ENCODE measurements around the gene TGFB2. TPM values are rescaled to one million over a fixed set of nuclear protein-coding genes. Genes with fewer than 3 reads are reported as not detected.

TGFB2 gene
- total RNA-seq, 1 donor = 13.4 TPM

GRCh38 chr1:218475699-218476098 lies 130.6 kb downstream of the TGFB2 start:
- no peak overlapping the region for H2AFZ ChIP-seq (ENCODE audit: low read length)
- TF ChIP-seq, protein P1, sequence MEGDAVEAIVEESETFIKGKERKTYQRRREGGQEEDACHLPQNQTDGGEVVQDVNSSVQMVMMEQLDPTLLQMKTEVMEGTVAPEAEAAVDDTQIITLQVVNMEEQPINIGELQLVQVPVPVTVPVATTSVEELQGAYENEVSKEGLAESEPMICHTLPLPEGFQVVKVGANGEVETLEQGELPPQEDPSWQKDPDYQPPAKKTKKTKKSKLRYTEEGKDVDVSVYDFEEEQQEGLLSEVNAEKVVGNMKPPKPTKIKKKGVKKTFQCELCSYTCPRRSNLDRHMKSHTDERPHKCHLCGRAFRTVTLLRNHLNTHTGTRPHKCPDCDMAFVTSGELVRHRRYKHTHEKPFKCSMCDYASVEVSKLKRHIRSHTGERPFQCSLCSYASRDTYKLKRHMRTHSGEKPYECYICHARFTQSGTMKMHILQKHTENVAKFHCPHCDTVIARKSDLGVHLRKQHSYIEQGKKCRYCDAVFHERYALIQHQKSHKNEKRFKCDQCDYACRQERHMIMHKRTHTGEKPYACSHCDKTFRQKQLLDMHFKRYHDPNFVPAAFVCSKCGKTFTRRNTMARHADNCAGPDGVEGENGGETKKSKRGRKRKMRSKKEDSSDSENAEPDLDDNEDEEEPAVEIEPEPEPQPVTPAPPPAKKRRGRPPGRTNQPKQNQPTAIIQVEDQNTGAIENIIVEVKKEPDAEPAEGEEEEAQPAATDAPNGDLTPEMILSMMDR (IDR thresholded peaks at IDR 0.05; ENCODE audit: extremely low read depth, low read depth, low read length) = no peak
- no peak overlapping the region for H3K4me2 ChIP-seq (ENCODE audit: insufficient read depth, low read length)
- DNase-seq (ENCODE audit: insufficient read length, low spot score, missing footprints) = no peak
- H3K36me3 ChIP-seq (ENCODE audit: insufficient read depth, low read length) = no peaks in the 10 kb centered on the region
- no peak overlapping the region for H3K4me3 ChIP-seq (ENCODE audit: insufficient read depth, low read length)
- H3K9me3 ChIP-seq (ENCODE audit: low read depth, low read length) = no peaks in the 10 kb centered on the region
- H3K27me3 ChIP-seq (ENCODE audit: insufficient read depth, low read length) = no peaks in the 10 kb centered on the region
- H3K27ac ChIP-seq (ENCODE audit: low read depth, low read length) = peak overlapping the region; percentile 82
- no peaks in the 10 kb centered on the region for H3K79me2 ChIP-seq (ENCODE audit: insufficient read depth, low read length)
- H4K20me1 ChIP-seq (ENCODE audit: insufficient read depth, low read length) = no peaks in the 10 kb centered on the region
- peaks cover 46% of the 10 kb centered on the region for H3K4me1 ChIP-seq (ENCODE audit: insufficient read depth, low read length)

- no peak for DNase-seq (ENCODE audit: insufficient read length, low spot score, missing footprints)
- Histone ChIP-seq H3K27ac (ENCODE audit: low read depth, low read length) (peak overlapping the region; percentile 82), H3K4me2 (ENCODE audit: insufficient read depth, low read length) (peak overlapping the region; percentile 5), H3K27me3 (ENCODE audit: insufficient read depth, low read length) (no peaks in the 10 kb centered on the region), H2AFZ (ENCODE audit: low read length) (no peak overlapping the region), H3K4me1 (ENCODE audit: insufficient read depth, low read length) (peaks cover 52% of the 10 kb centered on the region), H3K36me3 (ENCODE audit: insufficient read depth, low read length) (no peaks in the 10 kb centered on the region), H3K4me3 (ENCODE audit: insufficient read depth, low read length) (no peak overlapping the region), H3K79me2 (ENCODE audit: insufficient read depth, low read length) (no peaks in the 10 kb centered on the region), H3K9me3 (ENCODE audit: low read depth, low read length) (no peaks in the 10 kb centered on the region), H4K20me1 (ENCODE audit: insufficient read depth, low read length) (no peaks in the 10 kb centered on the region)
- TF ChIP-seq, protein P1 (IDR thresholded peaks at IDR 0.05; ENCODE audit: extremely low read depth, low read depth, low read length) = no peak
Measured at GRCh38 chr1:218476385-218476784, 131.2 kb downstream of the TGFB2 start.

DNA sequence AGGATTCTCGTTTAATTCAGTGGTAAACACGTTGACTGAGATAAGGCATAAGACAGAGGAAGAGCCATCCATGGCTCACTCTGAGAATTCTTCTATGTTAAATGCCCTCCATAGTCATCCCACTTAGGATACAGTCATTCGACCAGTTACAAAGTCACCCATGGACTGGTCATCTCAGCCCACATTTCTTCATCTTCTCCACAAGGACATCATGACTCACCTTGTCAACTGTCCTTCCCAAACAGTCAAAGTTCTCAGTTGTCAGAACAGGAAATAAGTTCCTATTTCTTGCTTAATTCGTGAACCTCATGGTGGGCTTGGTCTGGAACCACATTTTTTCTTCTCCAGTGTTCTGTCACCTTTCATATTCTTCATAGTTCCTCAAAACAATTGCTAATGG lies 133.2 kb downstream of the TGFB2 start:
- no peak for DNase-seq (ENCODE audit: insufficient read length, low spot score, missing footprints)
- H4K20me1 ChIP-seq (ENCODE audit: insufficient read depth, low read length) = no peaks in the 10 kb centered on the region
- no peak overlapping the region for H2AFZ ChIP-seq (ENCODE audit: low read length)
- H3K36me3 ChIP-seq (ENCODE audit: insufficient read depth, low read length) = no peaks in the 10 kb centered on the region
- no peak overlapping the region for H3K4me3 ChIP-seq (ENCODE audit: insufficient read depth, low read length)
- no peaks in the 10 kb centered on the region for H3K79me2 ChIP-seq (ENCODE audit: insufficient read depth, low read length)
- no peak overlapping the region for H3K4me2 ChIP-seq (ENCODE audit: insufficient read depth, low read length)
- TF ChIP-seq, protein P1 (IDR thresholded peaks at IDR 0.05; ENCODE audit: extremely low read depth, low read depth, low read length) = no peak
- H3K4me1 ChIP-seq (ENCODE audit: insufficient read depth, low read length) = peaks cover 56% of the 10 kb centered on the region
- no peaks in the 10 kb centered on the region for H3K27me3 ChIP-seq (ENCODE audit: insufficient read depth, low read length)
- peak overlapping the region; percentile 97 for H3K27ac ChIP-seq (ENCODE audit: low read depth, low read length)
- H3K9me3 ChIP-seq (ENCODE audit: low read depth, low read length) = no peaks in the 10 kb centered on the region

DNA sequence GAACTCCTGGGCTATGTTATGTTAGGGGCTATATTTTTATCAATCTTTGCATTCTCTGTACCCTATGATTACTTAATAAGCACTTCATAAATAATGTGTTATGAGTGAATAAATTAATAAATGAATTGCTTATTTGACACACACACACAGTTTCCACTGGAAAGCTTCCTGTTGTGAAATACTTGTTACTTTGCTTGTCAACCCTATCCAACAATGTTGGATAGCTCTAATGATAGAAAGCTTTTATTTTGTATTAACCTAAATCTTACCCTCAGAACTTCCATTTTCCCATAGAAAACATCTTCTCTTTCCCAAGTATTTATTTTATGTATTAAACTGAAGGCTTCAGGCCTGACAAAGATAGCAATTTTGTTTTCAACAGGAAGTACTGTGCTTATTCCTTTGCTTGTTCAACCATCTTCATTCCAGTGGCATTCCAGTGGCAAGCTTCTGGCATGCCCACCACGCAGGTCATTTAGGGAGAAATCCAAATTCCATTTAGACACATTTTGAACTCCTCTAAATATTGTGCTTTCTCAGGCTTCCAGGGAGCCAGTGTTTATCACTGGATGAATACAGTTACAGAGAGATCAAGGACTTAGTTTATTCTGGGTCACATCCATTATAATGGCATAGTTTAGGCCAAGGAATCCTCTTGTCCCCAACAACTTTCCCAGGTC lies 134.4 kb downstream of the TGFB2 start:
- H3K4me1 ChIP-seq (ENCODE audit: insufficient read depth, low read length) = peaks cover 53% of the 10 kb centered on the region
- H2AFZ ChIP-seq (ENCODE audit: low read length) = no peak overlapping the region
- H4K20me1 ChIP-seq (ENCODE audit: insufficient read depth, low read length) = no peaks in the 10 kb centered on the region
- peak; percentile 15 for DNase-seq (ENCODE audit: insufficient read length, low spot score, missing footprints)
- peak overlapping the region; percentile 54 for H3K4me2 ChIP-seq (ENCODE audit: insufficient read depth, low read length)
- no peak overlapping the region for H3K4me3 ChIP-seq (ENCODE audit: insufficient read depth, low read length)
- H3K79me2 ChIP-seq (ENCODE audit: insufficient read depth, low read length) = no peaks in the 10 kb centered on the region
- peak overlapping the region; percentile 97 for H3K27ac ChIP-seq (ENCODE audit: low read depth, low read length)
- H3K36me3 ChIP-seq (ENCODE audit: insufficient read depth, low read length) = no peaks in the 10 kb centered on the region
- no peaks in the 10 kb centered on the region for H3K9me3 ChIP-seq (ENCODE audit: low read depth, low read length)
- H3K27me3 ChIP-seq (ENCODE audit: insufficient read depth, low read length) = no peaks in the 10 kb centered on the region
- TF ChIP-seq, protein P1 (IDR thresholded peaks at IDR 0.05; ENCODE audit: extremely low read depth, low read depth, low read length) = no peak
